Astrocyte (in vitro differentiated cells and primary cell): Measurements from ENCODE around the gene NHERF2. TPM values are rescaled to one million over a fixed set of nuclear protein-coding genes. Genes with fewer than 3 reads are reported as not detected.

Source experiments
- DNase-seq: peaks from one replicate; pipeline ENCODE4 v3.0.0-alpha.2; 2010; ENCODE audit warnings: low read depth
- FAIRE-seq: peaks from 2 replicates; lab custom pipeline; 2011; peaks lifted over from hg19 to GRCh38; lab: Jason Lieb, UNC
- H2AFZ ChIP-seq: 2 replicates; pipeline ENCODE4 v1.6.0; 2012; ENCODE audit warnings: low read depth, low read length, inconsistent platforms
- H3K27ac ChIP-seq: 2 replicates; pipeline ENCODE4 v1.5.1; 2011; ENCODE audit warnings: low read depth, low read length, inconsistent platforms
- H3K27me3 ChIP-seq: 2 replicates; pipeline ENCODE4 v1.6.0; 2011; ENCODE audit warnings: low read length, inconsistent platforms; ENCODE audit not compliant: insufficient read depth
- H3K36me3 ChIP-seq: 2 replicates; pipeline ENCODE4 v1.5.1; 2011; ENCODE audit warnings: low read length, inconsistent platforms; ENCODE audit not compliant: insufficient read depth
- H3K4me1 ChIP-seq: 2 replicates; pipeline ENCODE4 v1.5.1; 2011; ENCODE audit warnings: low read length, inconsistent platforms; ENCODE audit not compliant: insufficient read depth
- H3K4me2 ChIP-seq: 2 replicates; pipeline ENCODE4 v1.6.0; 2012; ENCODE audit warnings: low read length, inconsistent platforms
- H3K4me3 ChIP-seq: 2 replicates; pipeline ENCODE4 v1.5.1; 2011; ENCODE audit warnings: low read depth, mild to moderate bottlenecking, low read length, inconsistent platforms; ENCODE audit not compliant: insufficient read depth
- H3K79me2 ChIP-seq: 2 replicates; pipeline ENCODE4 v1.6.0; 2012; ENCODE audit warnings: mild to moderate bottlenecking, low read length, inconsistent platforms; ENCODE audit not compliant: insufficient read depth
- H3K9ac ChIP-seq: 2 replicates; pipeline ENCODE4 v1.6.0; 2012; ENCODE audit warnings: mild to moderate bottlenecking, low read length, inconsistent platforms
- H3K9me3 ChIP-seq: 2 replicates; pipeline ENCODE4 v1.5.1; 2012; ENCODE audit warnings: low read depth, mild to moderate bottlenecking, low read length, inconsistent platforms; ENCODE audit not compliant: insufficient read depth
- H4K20me1 ChIP-seq: 2 replicates; pipeline ENCODE4 v1.6.0; 2012; ENCODE audit warnings: low read length, inconsistent platforms; ENCODE audit not compliant: insufficient read depth
- H3K27ac Mint-ChIP-seq: one replicate; pipeline ENCODE4 v1.8.0; 2021; ENCODE audit warnings: mild to moderate bottlenecking, mixed read lengths; ENCODE audit not compliant: unreplicated experiment
- H3K27me3 Mint-ChIP-seq: one replicate; pipeline ENCODE4 v1.8.0; 2021; ENCODE audit warnings: low read depth, mixed read lengths; ENCODE audit not compliant: unreplicated experiment
- H3K36me3 Mint-ChIP-seq: one replicate; pipeline ENCODE4 v1.8.0; 2021; ENCODE audit warnings: low read depth, mixed read lengths; ENCODE audit not compliant: unreplicated experiment
- H3K4me1 Mint-ChIP-seq: one replicate; pipeline ENCODE4 v1.8.0; 2021; ENCODE audit warnings: low read depth, mixed read lengths; ENCODE audit not compliant: unreplicated experiment
- H3K4me3 Mint-ChIP-seq: one replicate; pipeline ENCODE4 v1.8.0; 2021; ENCODE audit warnings: mild to moderate bottlenecking, moderate library complexity, mixed read lengths; ENCODE audit not compliant: unreplicated experiment
- H3K9me3 Mint-ChIP-seq: one replicate; pipeline ENCODE4 v1.8.0; 2021; ENCODE audit warnings: mild to moderate bottlenecking, mixed read lengths; ENCODE audit not compliant: unreplicated experiment
- CTCF ChIP-seq: IDR thresholded peaks from 2 replicates; pipeline ENCODE4 v1.5.1; 2011; ENCODE audit warnings: low read depth, mild to moderate bottlenecking, inconsistent platforms, low read length, moderate library complexity; ENCODE audit not compliant: insufficient read depth
- EZH2 ChIP-seq: IDR thresholded peaks from 2 replicates; pipeline ENCODE4 v1.6.1; 2012; ENCODE audit warnings: mild to moderate bottlenecking, low read length, inconsistent platforms; ENCODE audit not compliant: insufficient read depth
- total RNA-seq: library from RNA; stranded (reverse); gene quantifications from 2 replicates; pipeline ENCODE4 v1.2.1, GENCODE V29; 2021

Gene NHERF2
- total RNA-seq, 1 donor from 2014 or later: 92.5 TPM

DNA sequence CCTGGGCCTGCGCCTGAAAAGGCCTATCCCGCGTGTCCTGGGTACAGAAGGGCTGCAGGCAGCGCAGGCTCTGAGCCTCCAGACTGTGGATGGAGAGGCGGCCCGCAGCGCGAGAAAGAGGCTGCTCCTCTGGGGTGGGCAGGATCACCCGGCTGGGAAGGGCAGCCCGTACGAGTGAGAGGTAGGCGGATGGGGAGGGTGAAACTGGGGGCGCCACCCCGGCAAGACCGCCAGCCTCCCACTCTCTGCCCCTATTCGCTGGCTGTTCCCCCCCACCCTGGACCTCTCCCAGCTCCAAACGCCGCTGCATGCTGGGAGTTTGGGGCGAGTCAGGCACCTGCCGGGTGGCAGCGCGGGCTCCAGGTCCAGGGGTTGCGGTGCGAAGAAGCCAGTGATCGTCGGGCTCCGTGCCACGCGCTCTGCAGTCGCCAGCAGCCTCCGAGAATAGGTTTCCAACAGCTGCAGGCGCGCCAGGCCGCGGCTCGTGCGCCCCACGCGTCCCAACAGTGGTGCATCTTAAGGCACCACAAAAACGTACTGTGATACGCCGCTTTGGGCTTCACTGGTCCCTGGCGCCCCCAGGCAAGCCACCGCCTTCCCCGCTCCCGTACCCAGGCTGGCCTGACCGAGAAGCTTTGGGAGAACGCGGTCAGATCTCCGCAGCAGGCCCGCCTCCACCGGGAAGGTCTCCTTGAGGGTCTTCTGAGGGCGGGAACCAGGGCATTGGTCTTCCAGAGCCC lies 46.5 kb upstream of the NHERF2 start:
- DNase-seq: no peak
- H3K36me3 Mint-ChIP-seq: peaks cover 1% of the 10 kb centered on the region
- no peak overlapping the region for H3K27ac Mint-ChIP-seq
- H3K9me3 Mint-ChIP-seq: no peaks in the 10 kb centered on the region
- H3K36me3 ChIP-seq: peaks cover 7% of the 10 kb centered on the region
- H3K4me1 Mint-ChIP-seq: peaks cover 2% of the 10 kb centered on the region
- no peak overlapping the region for H3K4me3 Mint-ChIP-seq
- no peak overlapping the region for H3K27ac ChIP-seq
- H3K4me2 ChIP-seq: no peak overlapping the region
- FAIRE-seq: no peak
- H3K9ac ChIP-seq: no peak overlapping the region
- peaks cover 11% of the 10 kb centered on the region for H3K4me1 ChIP-seq
- H3K9me3 ChIP-seq: no peaks in the 10 kb centered on the region
- TF ChIP-seq CTCF: no peak
- peak; percentile 57 for TF ChIP-seq EZH2
- no peak overlapping the region for H3K4me3 ChIP-seq
- peaks cover 19% of the 10 kb centered on the region for H3K27me3 Mint-ChIP-seq
- H3K27me3 ChIP-seq: peaks cover 32% of the 10 kb centered on the region
- H4K20me1 ChIP-seq: peaks cover 41% of the 10 kb centered on the region
- peaks cover 5% of the 10 kb centered on the region for H3K79me2 ChIP-seq
- no peak overlapping the region for H2AFZ ChIP-seq

DNA sequence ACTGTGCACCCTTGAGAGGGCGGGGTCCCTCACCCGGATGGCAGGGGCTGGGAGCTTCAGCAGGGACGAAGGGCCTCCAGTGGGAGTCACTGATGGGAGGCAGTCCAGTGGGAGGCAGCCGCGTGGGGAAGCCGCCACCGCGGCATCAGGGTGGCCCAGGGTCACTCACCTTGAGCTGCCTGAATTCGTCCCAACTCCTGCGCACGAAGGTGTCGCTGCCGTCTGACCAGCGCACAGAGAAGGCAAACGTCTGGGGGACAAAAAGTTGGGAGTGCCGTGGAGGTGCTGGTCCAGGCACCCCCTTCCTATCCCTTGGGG lies 46.0 kb upstream of the NHERF2 start:
- Histone ChIP-seq H2AFZ (no peak overlapping the region), H3K4me2 (no peak overlapping the region), H3K79me2 (peaks cover 10% of the 10 kb centered on the region), H3K4me3 (no peak overlapping the region), H3K4me1 (peaks cover 15% of the 10 kb centered on the region), H3K27ac (no peak overlapping the region), H4K20me1 (peaks cover 45% of the 10 kb centered on the region), H3K36me3 (peaks cover 7% of the 10 kb centered on the region), H3K27me3 (peaks cover 32% of the 10 kb centered on the region), H3K9ac (no peak overlapping the region), H3K9me3 (no peaks in the 10 kb centered on the region)
- H3K36me3 Mint-ChIP-seq: peaks cover 1% of the 10 kb centered on the region
- H3K4me1 Mint-ChIP-seq: peaks cover 2% of the 10 kb centered on the region
- no peak overlapping the region for H3K27ac Mint-ChIP-seq
- no peaks in the 10 kb centered on the region for H3K9me3 Mint-ChIP-seq
- FAIRE-seq (no peak), DNase-seq (no peak)
- H3K27me3 Mint-ChIP-seq: peaks cover 19% of the 10 kb centered on the region
- TF ChIP-seq EZH2 (peak; percentile 9), CTCF (no peak)
- no peak overlapping the region for H3K4me3 Mint-ChIP-seq

- H3K4me3 ChIP-seq: no peak within 1 kb of the TSS
- no peaks in the 10 kb centered on the region for H3K9me3 Mint-ChIP-seq
- DNase-seq (no peak), FAIRE-seq (no peak)
- peaks cover 15% of the 10 kb centered on the region for H3K4me1 ChIP-seq
- H3K36me3 ChIP-seq: peaks cover 7% of the 10 kb centered on the region
- H3K27ac Mint-ChIP-seq: peak within 1 kb of the TSS; percentile 62
- TF ChIP-seq CTCF: no peak
- no peak for TF ChIP-seq EZH2
- no peak within 1 kb of the TSS for H3K4me3 Mint-ChIP-seq
- H4K20me1 ChIP-seq: peaks cover 46% of the 10 kb centered on the region
- H3K9ac ChIP-seq: no peak within 1 kb of the TSS
- no peak within 1 kb of the TSS for H3K27ac ChIP-seq
- H3K4me1 Mint-ChIP-seq: peaks cover 2% of the 10 kb centered on the region
- no peak within 1 kb of the TSS for H2AFZ ChIP-seq
- peaks cover 1% of the 10 kb centered on the region for H3K36me3 Mint-ChIP-seq
- peaks cover 16% of the 10 kb centered on the region for H3K79me2 ChIP-seq
- no peak within 1 kb of the TSS for H3K4me2 ChIP-seq
- H3K27me3 ChIP-seq: peaks cover 32% of the 10 kb centered on the region
- peaks cover 19% of the 10 kb centered on the region for H3K27me3 Mint-ChIP-seq
- no peaks in the 10 kb centered on the region for H3K9me3 ChIP-seq
Measured at GRCh38 chr16:1981398-1981836, 45.3 kb upstream of the NHERF2 start, which contains the start of gene NOXO1. Gene NOXO1, minus strand, starts transcription at chr16:1981469. Its CDS starts 290 bp downstream, at chr16:1981179.
